ENCODE measurements around the gene ATP1A3.
A peak's percentile ranks its signal among the peaks of the same experiment; 100 is the strongest.

The ATP1A3 gene

DNA sequence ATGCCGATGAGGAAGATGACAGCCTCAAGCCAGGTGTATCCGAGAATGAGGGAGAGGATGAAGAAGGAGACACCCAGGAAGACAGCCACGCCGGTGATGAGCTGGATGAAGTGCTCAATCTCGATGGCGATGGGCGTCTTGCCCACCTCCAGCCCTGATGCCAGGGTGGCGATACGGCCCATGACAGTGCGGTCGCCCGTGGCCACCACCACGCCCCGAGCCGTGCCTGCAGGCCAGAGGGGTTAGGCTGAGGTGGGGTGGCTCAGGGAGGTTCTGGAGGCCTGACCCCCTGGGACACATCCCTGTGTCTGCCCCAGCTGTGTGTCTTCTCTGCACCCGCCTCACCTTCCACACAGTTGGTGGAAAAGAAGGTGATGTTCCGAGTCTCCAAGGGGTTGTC, 9.1 kb downstream of the ATP1A3 start:
- no peak for DNase-seq

DNA sequence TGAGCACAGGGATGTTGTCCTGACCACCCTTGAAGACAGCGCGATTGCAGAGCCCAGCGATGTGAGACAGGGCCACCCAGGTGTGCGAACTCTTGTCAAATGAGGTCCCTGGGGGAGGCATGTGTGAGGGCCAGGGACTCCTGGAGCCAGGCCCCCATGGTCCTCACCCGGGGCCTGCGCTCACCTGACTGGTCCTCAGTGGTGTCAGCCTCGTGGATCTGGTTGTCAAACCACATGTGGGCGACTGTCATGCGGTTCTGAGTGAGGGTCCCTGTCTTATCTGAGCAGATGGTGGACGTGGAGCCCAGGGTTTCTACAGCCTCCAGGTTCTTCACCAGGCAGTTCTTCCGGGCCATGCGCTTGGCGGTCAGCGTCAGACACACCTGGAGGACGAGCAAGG, 12.3 kb downstream of the ATP1A3 start:
- DNase-seq = no peak

DNA sequence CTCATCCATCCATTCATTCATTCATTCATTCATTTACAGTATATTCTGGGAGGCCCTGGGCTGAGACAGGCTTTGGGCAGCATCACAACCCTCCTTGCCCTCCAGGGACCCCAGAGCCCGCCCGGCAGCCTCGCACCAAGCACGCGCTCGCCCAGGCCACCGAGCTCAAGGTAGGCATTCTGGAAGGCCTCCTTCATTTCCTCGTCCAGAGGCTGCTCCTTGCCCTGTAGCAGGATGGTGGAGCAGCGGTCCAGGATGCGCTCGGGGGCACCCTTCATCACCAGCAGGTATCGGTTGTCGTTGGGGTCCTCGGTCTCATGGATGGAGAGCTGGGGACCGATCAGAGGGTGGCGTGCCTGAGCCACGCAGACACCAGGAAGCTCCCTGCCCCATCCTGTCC, 15.6 kb downstream of the ATP1A3 start:
- no peak for DNase-seq

DNA sequence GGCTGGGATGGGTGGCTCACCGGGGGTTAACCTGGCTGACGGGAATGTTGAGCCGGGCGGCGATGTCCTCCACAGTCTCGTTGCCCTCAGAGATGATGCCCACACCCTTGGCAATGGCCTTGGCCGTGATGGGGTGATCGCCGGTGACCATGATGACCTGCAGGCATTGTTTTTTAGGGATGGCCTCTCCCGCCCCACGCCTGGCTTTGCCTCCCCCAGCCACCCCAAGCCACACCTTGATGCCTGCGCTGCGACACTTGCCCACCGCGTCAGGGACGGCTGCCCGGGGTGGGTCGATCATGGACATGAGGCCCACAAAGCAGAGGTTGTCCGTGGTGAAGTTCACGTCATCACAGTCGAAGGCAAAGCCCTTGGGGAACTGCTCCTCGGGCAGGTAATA, 16.1 kb downstream of the ATP1A3 start:
- DNase-seq = no peak

DNA sequence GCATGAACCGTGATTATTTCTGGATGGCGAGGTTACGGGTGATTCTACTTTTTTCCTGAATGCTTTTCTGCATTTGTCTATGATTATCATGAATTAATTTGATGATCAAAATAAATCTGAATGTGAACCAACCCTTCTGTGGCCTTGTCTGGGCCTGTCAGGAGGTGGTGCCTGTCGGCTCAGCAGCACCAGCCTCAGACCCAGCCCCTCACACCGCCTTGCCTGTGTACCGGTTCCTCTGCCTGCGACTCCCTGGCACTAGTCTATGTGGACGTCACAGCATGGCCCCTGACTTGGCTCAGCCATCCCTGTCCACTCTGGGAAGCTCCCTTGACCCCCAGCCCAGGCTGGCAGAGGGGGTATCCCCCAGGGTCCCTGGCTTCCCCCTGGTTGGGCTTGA, 19.4 kb downstream of the ATP1A3 start:
- no peak for DNase-seq

DNA sequence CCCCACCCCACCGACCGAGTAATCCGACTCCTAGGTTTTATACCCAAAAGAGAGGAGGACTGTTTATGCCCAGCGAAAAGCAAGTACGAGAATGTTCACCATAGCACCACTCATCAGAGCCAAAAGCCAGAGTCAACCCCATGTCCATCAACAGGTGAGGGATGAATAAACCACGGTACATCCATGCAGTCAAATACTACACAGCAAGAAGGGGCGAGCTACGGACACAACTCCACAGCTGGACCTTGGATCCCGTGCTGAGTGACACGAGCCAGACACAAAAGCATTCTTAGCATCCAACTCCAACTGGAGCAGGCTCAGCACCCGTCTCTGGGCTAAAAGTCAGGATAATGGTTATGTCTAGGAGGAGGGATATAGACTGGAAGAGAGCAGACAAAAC, 22.7 kb downstream of the ATP1A3 start:
- no peak for DNase-seq

DNA sequence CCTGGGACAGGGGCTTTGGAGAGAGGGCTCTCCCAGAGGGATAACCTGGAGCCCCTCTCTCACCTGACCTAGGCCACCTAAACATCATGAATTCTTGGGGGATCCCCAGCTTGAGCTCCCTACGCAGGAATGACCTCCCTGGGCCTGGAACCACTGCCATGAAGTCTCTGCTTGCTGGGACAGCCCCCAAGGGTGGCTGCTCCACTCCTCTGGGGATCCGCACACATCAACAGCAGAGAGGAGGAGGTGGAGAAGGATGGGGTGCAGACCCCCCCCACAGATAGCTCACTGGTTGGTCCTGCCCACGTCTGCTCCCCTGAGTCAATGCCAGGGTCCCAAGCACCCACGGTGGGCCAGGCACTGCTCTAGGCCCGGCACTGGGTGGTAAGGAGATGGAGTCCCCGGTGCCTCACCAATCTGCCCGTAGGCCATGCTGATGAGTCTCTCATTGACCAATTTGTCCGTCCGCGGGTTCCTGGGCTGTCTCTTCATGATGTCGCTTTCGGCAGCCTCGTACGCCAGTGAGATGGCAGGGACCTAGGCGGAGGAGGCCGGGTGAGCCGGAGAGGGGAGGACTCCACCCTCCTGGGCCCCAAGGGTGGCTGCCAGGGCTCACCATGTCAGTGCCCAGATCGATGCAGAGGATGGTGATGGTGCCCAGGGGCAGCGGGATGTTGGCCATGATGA, 24.1 kb downstream of the ATP1A3 start:
- DNase-seq = no peak

DNA sequence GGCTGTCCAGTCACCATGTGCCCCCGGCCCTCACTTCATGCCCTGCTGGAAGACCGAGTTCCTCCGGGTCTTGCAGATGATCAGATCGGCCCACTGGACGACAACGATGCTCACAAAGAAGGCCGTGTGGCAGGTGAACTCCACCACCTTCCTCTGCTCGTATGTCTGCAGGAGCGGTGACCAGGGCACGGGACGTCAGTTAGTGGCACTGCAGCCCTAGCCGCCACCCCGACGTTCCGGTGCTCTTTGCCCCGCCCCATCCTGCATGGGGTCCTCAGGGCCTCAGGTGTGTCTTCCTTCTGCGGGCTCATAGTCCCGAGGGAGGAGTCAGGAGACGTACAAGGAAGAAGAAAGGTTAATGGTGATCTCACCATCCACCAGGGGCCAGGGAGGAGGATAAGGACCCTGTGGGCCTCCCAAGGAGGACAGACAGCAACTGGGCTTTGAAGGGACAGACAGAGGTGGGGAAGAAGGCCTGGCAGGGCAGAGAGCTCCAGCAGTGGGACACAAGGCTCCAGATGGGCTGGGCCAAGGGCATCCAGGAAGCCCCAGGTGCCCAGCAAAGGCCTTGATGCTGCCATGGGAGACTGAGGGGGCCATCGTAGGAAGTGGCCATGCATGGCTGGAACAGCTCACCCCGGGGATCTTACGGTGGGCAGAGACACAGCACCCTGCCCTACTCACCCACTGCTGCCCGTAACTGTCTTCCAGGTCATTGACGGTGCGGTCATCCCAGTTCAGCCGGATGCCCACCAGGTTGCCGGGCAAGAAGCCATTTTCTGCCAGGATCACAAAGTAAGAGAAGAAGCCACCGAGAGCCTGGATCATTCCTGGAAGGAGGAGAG, 25.1 kb downstream of the ATP1A3 start:
- no peak for DNase-seq

DNA sequence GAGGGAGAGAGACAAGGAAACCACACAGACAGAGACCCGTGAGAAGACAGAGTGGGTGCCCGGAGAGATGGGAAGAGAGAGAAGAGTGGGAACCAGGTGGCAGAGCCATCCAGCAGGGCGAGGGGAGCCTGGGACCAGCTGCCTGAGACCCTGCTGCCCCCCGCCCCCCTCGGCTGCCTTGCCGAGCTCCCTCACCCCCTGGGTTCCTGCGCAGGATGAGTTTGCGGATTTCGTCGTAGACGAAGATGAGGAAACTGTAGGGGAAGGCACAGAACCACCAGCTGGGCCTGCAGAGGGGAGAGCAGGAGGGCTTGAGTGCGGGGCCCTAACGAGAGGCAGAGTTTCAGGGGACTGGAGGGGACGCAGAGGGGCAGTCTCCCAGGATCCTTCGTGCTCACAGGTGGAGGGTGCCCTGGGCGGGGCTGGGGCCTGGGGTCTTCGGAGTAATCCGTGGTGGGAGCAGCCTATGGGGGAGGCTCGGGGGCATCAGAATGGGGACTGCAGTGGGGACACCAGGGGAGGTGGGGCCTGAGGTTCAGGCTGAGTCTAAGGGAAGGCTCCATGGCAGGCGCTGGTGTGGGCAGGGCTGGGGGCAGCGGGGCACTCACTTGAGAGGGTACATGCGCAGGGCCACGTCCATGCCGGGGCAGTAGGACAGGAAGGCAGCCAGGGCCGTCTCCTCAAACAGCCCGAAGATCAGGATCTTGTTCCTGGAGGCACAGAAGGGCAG, 26.8 kb downstream of the ATP1A3 start:
- no peak for DNase-seq

DNA sequence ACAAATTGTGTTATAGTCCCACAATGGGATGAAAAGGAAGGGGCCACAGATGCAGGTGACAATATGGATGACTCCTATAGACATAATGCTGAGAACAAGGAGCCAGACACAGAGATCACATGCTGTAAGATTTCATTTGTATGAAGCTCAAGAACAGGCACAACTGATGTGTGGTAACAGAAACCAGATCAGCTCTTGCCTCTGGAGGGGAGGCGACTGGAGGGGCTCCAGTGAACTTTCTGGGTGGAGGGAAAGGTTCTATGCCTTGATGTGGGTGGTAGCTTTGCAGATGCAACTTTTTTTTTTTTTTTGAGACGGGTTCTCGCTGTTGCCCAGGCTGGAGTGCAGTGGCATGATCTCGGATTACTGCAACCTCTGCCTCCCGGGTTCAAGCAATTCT, 28.9 kb downstream of the ATP1A3 start:
- no peak for DNase-seq

DNA sequence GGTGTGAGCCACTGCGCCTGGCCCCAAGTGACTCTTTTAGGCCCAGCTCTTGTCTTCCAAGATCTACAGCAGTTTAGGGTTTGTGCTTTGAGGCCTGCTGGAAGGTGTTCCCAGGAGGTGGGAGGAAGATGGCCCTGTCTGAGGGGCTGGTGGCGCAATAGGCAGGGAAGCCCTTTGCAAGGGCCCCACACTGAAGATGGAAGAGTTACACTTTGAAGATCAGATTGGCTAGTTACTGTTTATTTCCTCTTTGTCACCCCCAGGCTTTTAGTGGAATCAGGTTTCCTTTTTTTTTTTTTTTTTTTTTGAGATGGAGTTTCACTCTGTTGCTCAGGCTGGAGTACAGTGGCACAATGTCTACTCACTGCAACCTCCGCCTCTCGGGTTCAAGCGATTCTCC, 33.1 kb downstream of the ATP1A3 start:
- no peak for DNase-seq

DNA sequence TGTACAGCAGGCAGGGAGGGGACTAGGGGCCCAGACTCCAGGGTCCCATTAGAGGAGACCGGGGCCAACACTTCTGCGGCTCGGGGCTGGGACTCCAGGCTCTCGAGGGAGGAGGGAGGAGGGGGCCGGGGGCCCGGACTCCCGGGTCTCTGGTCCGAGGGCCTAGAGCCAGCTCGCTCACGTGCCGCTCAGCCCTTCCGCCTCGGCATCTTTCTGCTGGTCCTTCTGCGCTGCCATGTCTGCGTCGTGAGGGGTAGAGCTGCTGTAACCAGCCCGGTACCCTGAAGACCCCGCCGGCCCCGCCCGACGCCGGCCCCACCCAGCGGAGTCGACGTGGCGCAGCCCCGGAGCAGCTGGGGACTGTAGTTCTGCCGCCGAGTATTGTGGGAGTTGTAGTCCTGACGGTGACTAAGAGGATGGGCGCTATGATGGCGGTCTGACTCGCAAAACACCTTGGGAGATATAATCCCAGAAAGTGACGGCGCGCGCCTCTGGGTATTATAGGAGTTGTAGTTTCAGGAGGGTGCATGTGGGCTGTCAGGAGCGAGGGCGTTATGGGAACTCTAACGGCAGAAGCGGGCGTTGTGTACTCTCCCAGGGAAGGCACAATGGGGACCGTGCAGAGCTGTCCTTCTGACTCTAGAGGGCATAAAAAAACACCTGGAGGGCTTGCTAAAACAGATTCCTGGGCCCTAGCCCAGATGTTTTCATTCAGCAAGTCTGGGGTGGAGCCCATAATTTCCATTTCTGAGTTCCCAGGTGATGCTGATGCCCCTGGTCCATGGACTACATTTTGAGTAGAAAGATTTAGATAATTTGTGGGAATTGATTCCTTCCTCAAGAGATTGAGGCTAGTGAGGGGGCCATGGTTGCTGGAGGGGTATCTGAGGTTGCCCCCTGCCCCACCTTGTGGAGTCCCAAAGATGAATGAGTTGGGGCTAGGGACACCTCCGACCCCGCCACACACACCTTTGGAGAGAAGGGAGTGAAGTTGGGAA, 34.7 kb downstream of the ATP1A3 start, which contains the start of gene RABAC1:
RABAC1 (minus strand) TSS at position 266 of the 998 bp plus-strand sequence; CDS start at position 237, 29 bp downstream.
- DNase-seq = peak; percentile 98

DNA sequence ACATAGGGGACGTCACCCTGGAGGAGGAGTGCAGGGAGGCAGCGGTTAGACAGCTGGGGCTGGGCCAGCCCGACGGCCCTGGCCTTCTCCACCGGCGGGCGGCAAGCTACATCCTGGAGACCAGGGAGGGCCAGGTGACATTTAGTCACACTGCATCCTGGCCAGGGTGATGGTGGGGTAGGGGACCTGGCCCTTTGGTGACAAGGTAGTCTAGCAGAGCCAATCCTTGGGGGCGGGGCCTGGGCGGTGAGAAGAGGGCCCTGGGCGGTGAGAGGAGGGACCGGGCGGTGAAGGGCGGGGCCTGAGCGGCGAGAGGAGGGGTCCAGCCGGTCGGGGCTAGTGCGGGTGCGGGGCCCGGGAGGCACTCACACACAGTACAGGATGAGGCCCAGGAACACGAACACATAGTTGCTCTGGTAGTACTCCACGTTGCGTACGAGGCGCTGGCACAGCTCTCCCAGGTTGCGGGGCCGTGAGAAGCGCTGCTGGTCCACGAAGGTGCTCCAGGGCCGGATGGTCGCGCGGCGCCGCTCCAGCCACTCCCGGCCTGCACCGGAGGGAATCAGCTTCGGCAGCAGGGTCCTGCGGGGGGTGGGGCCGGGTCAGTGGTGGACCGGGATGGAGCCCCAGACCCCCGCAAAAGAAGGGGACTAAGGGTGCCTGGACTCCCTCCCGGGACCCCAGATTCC, 35.5 kb downstream of the ATP1A3 start:
- peak; percentile 95 for DNase-seq

DNA sequence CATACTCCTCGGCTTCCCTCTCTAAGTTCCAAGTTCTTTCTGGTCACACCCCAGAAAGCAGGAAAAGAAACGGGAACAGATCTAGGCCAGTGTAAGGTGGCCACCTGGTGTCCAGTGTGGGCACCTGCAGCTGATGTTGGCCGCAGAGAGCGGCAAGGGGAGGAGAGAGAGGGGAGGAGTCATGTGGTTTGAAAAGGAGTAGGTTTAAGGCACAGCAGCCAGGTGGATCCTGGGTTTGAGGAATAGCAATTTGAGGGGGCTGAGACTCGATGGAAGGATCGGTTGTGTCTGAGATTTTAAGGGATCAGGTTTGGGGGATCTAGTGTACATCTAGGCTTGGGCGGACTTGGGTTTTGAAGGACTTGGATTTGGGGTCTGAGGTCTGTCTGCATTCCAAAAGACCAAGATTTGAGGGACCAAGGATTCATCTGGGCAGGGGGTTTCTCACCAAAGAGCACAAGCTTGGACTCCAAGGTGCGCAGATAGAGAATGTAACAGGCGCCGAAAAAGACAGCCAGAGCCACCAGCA, 36.1 kb downstream of the ATP1A3 start:
- peak; percentile 94 for DNase-seq

DNA sequence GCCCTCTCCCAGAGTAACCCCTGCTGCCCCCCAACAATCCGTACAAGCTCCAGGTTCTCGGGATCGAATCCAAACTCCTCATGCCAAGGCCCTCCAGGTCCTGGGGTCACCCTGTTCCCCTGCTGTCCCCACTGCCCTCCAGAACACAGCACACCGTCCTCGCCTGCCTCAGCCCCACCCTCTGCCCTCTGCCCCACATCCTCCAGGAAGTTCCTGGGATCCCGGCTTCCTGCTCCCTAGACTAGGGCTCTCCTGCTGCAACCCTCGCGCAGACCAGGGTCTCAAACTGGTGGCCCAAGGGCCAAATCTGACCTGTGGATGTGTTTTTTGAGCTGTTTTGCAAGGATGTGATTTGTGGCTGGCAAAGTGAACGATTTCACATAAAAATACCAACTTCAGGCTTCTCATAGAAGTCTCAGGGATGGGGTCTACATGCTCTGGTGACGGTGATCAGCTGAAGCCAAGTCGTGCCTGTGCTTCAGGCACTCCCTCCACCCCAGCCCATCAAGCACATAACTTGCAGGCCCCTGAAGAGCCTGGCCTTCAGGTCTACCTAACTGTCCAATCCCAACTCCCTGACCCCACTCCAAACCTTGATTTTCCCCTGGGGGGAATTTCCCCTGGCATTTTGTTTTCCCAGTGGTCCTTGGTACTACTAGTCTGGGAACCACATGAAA, 36.7 kb downstream of the ATP1A3 start:
- DNase-seq = no peak

DNA sequence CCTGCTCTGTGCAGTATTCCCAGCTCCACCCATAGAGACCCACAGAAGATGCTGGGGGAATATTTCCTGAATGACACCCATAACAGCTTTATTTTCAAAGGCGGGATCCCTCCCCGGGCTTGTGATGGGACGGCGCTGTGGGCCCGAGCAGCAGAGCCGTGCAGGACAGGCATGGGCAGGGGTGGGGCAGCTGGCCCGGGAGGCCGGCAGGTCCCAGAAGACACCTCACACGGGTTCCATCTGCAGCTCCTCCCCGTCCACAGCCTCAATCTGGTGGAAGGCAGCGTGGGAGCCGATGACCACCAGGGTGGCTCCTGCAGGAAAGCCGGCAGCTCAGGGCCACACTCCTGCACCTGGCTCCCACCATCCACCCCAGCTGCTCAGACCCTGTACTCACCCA, 37.4 kb downstream of the ATP1A3 start:
- DNase-seq = no peak

DNA sequence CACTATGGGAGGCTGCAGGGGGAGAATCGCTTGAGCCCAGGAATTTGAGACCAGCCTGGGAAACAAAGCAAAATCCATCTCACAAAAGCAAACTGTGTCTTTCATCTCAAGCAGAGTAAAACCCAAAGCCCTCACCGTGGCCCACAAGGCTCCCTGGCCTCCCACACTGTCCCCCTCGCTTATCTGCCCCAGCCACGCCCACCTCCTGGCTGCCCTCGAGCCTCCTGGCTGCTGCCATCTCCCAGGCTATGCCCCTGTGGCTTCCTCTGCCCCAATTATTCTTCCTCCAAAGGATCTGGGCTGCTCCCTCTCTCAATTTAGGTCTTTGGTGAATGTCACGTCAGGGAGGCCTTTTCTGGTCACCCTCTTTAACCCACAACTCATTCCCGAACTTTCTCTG, 38.5 kb downstream of the ATP1A3 start:
- no peak for DNase-seq

DNA sequence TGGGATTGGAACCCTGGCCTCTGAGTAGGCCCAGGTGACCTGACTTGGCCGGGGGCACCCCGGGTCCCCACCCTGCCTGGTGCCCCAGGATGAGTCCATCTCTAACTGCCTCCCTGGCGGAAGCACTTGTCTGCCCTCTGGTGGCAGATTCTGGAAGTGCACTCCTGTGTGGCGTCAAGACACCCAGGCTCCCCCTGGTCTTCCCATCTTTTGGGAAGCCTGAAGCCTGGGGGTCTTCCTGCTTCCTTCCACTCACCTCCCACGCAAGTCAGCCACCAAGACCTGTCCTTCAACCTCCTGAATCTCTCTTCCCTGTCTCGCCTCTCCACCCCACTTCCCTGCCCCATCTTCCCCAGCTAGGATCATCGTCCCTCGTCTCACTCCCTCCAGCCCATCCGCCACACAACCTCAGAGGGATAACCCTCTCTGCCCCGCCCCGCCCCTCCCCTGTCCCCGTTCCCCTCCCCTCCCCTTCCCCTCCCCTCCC, 42.3 kb downstream of the ATP1A3 start:
- DNase-seq = peak; percentile 89

DNA sequence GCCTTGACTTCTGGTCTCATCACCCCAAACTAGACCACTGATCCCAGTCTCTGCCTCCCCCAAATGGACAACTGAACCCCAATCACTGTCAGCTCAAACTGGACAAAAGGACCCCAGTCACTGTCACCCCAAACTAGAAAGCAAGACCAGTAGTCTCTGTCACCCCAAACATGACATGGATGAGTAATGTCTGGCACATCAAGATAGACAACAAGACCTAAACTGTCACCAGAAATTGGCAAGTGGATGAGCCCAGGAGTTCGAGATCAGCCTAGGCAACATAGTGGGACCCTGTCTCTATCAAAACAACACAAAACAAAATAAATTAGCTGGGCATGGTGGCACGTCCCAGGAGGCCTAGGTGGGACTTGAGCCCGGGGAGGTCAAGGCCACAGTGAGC, 46.9 kb downstream of the ATP1A3 start:
- DNase-seq = no peak

DNA sequence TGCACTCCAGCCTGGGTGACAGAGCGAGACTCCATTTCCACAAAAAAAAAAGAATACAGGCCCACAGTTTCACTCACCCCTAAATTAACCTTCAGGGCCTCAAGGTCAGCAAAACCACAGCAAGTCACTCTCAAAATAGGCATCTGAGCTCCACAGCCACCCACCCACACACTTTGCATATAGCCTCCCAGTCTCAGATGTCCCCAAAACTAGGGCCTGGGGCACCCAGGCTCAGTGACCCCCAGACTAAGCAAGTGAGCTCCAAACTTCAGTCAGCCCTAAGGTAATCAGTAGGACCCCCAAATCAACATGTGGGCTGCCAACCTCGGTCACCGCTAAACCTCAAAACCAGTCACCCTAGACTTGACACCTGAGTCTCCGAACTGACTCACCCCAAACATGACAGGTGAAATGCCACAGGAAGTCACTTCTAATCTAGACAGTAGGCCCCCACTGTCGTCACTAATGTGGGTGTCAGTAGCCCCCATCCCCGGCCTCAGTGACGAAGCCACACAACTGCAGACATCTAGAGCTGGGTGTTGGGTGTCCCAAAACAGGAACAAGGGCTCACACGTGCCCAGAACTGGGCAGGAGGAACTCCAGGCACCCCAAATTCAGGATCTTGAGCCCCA, 48.8 kb downstream of the ATP1A3 start:
- DNase-seq = no peak
